GM23338 (cell line): ENCODE measurements around the gene PSKH1. TPM values are rescaled to one million over a fixed set of nuclear protein-coding genes. Genes with fewer than 3 reads are reported as not detected.

ENCODE experiments used
- ATAC-seq: fragments of 200-7000 bp; cut with Tn5 transposase; 3 replicates; pipeline ENCODE4 v1.9.1; 2020
- DNase-seq: peaks from one replicate; pipeline ENCODE4 v3.0.0-alpha.2; 2015; ENCODE audit warnings: low spot score
- H2AFZ ChIP-seq: fragments of 200-600 bp; sonication (generic); 2 replicates; pipeline ENCODE4 v1.8.0; 2016; ENCODE audit warnings: antibody characterized with exemption, mild to moderate bottlenecking, moderate library complexity
- H3F3A ChIP-seq: fragments of 200-600 bp; sonication (generic); replicated peaks from 2 replicates; pipeline ENCODE4 v1.8.0; 2017; ENCODE audit warnings: antibody characterized with exemption, mixed run types, low read depth
- H3K27ac ChIP-seq: fragments of 200-600 bp; sonication (generic); 2 replicates; pipeline ENCODE4 v1.6.1; 2016; ENCODE audit warnings: low read depth
- H3K27me3 ChIP-seq: fragments of 200-600 bp; sonication (generic); 2 replicates; pipeline ENCODE4 v1.8.0; 2016; ENCODE audit warnings: mild to moderate bottlenecking, mixed run types, moderate library complexity; ENCODE audit not compliant: insufficient read depth
- H3K36me3 ChIP-seq: fragments of 200-600 bp; sonication (generic); 2 replicates; pipeline ENCODE4 v1.8.0; 2016; ENCODE audit warnings: mild to moderate bottlenecking; ENCODE audit not compliant: insufficient read depth
- H3K4me1 ChIP-seq: fragments of 200-600 bp; sonication (generic); 2 replicates; pipeline ENCODE4 v1.8.0; 2016; ENCODE audit warnings: mild to moderate bottlenecking, moderate library complexity; ENCODE audit not compliant: insufficient read depth
- H3K4me2 ChIP-seq: fragments of 200-600 bp; sonication (generic); 2 replicates; pipeline ENCODE4 v1.7.1; 2017; ENCODE audit warnings: mixed run types
- H3K4me3 ChIP-seq: fragments of 200-600 bp; sonication (generic); 2 replicates; pipeline ENCODE4 v1.6.1; 2016; ENCODE audit warnings: mixed run types
- H3K79me2 ChIP-seq: fragments of 200-600 bp; sonication (generic); replicated peaks from 2 replicates; pipeline ENCODE4 v1.8.0; 2017; ENCODE audit warnings: mild to moderate bottlenecking; ENCODE audit not compliant: insufficient read depth
- H3K9me2 ChIP-seq: fragments of 200-600 bp; sonication (generic); 2 replicates; pipeline ENCODE4 v1.8.0; 2017; ENCODE audit not compliant: insufficient read depth
- H4K20me1 ChIP-seq: fragments of 200-600 bp; sonication (generic); replicated peaks from 2 replicates; pipeline ENCODE4 v1.8.0; 2017; ENCODE audit warnings: mild to moderate bottlenecking; ENCODE audit not compliant: insufficient read depth
- H3K27ac Mint-ChIP-seq: 2 replicates; pipeline ENCODE4 v1.8.0; 2020; ENCODE audit warnings: inconsistent platforms, mild to moderate bottlenecking, moderate library complexity, mixed read lengths
- H3K27me3 Mint-ChIP-seq: 3 replicates; pipeline ENCODE4 v1.8.0; 2022; ENCODE audit warnings: low read depth, mild to moderate bottlenecking, moderate library complexity, mixed read lengths, inconsistent platforms; ENCODE audit not compliant: insufficient read depth, poor library complexity
- H3K36me3 Mint-ChIP-seq: 3 replicates; pipeline ENCODE4 v1.8.0; 2021; ENCODE audit warnings: low read depth, mild to moderate bottlenecking, inconsistent platforms, moderate library complexity, mixed read lengths
- H3K4me1 Mint-ChIP-seq: 3 replicates; pipeline ENCODE4 v1.8.0; 2020; ENCODE audit warnings: mild to moderate bottlenecking, inconsistent platforms, mixed read lengths
- H3K4me3 Mint-ChIP-seq: 3 replicates; pipeline ENCODE4 v1.8.0; 2021; ENCODE audit warnings: moderate library complexity, mild to moderate bottlenecking, inconsistent platforms, mixed read lengths
- H3K9me3 Mint-ChIP-seq: 3 replicates; pipeline ENCODE4 v1.8.0; 2020; ENCODE audit warnings: moderate library complexity, mild to moderate bottlenecking, inconsistent platforms, mixed read lengths
- EZH2 ChIP-seq: fragments of 200-600 bp; sonication (generic); IDR thresholded peaks from one replicate; pipeline ENCODE4 v1.8.0; 2017; ENCODE audit warnings: antibody characterized with exemption, mild to moderate bottlenecking, low read depth; ENCODE audit not compliant: unreplicated experiment
- JUNB ChIP-seq: IDR thresholded peaks from one replicate; pipeline ENCODE4 v1.6.1; 2016; ENCODE audit warnings: antibody characterized with exemption; ENCODE audit not compliant: unreplicated experiment
- polyA plus RNA-seq: library from polyadenylated mRNA; unstranded; fragments of >200 nt; fragmentation: Nextera tagmentation; extraction: Ambion mirVana; gene quantifications from 2 replicates; pipeline ENCODE4 v1.2.1, GENCODE V29; 2016
- small RNA-seq: library from RNA; depleted of rRNA; stranded (forward); fragments of <200 nt; gene quantifications from one replicate; pipeline ENCODE3, GENCODE V24; 2014; ENCODE audit warnings: low replicate concordance
- total RNA-seq: library from RNA; depleted of rRNA; stranded (reverse); fragments of >200 nt; shearing (Covaris generic); gene quantifications from 2 replicates; pipeline ENCODE4 v1.2.3, GENCODE V29; 2014; rRNA removed

Gene PSKH1
- total and polyA plus RNA-seq, 2 experiments from 2014 or later, result 14.3 to 23.9 TPM

DNA sequence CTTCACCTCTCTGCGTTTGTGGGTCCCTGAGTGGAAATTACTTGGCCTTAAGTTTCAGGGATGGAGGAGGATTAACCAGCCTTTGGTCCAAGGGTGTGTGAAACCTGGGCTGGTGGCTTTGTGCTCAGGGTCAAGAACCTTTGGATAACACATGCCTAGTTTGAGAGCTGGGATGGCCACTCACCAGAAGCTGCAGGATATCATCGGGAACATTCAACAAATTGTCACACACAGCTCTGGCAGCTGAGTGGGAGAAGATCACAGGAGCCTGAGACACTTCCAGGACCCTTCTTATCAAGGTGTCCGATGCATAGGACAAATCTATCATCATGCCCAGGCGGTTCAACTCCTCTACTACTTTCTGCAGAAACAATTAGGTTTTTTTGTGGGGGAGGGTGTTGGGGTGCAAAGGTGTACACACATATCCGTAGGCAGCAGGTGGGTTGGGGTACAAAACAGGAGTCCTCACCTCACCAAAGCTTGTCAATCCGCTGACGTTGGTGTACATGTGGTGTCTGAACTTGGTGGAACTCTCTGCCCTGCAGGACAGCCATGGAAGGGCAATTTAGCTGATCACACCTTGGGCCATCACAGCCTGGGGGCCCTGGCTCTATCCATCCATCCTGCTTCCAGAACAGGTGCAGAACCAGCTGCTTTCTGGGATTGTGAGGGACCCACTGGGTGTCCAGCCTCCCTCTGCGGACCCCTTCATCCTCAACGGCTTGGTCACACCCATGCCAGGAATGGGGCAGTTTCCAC, 84.6 kb downstream of the PSKH1 start:
- H3K36me3 Mint-ChIP-seq, result no peaks in the 10 kb centered on the region
- H3K9me2 ChIP-seq, result no peaks in the 10 kb centered on the region
- no peak overlapping the region for H3K4me3 Mint-ChIP-seq
- TF ChIP-seq JUNB, result no peak
- TF ChIP-seq EZH2, result no peak
- H2AFZ ChIP-seq, result no peak overlapping the region
- no peak overlapping the region for H3K4me3 ChIP-seq
- DNase-seq (no peak), ATAC-seq (no peak)
- H3K4me1 ChIP-seq, result no peaks in the 10 kb centered on the region
- H3K27me3 ChIP-seq, result no peaks in the 10 kb centered on the region
- no peak overlapping the region for H3K4me2 ChIP-seq
- H3K4me1 Mint-ChIP-seq, result no peaks in the 10 kb centered on the region; the same call in 2 of the 3 replicates
- H3K9me3 Mint-ChIP-seq, result peaks cover 3% of the 10 kb centered on the region
- no peaks in the 10 kb centered on the region for H4K20me1 ChIP-seq
- peaks cover 9% of the 10 kb centered on the region for H3K27me3 Mint-ChIP-seq
- no peak overlapping the region for H3K27ac ChIP-seq
- H3F3A ChIP-seq, result no peaks in the 10 kb centered on the region
- H3K27ac Mint-ChIP-seq, result no peak overlapping the region
- no peaks in the 10 kb centered on the region for H3K36me3 ChIP-seq
- no peaks in the 10 kb centered on the region for H3K79me2 ChIP-seq

Small RNA genes within 50 kb of the gene (small RNA-seq; reads per million reads assigned to genes)
- gene AC040162.2 (not detected), gene NRN1L (not detected)

Other genes starting within 250 kb of the PSKH1 start
- 14.0 and 17.4 TPM in 2 replicates for gene CARMIL2, start 248.1 kb upstream of the PSKH1 start, total RNA-seq
- gene CARMIL2, start 248.1 kb upstream of the PSKH1 start, polyA plus RNA-seq, result 17.4 and 23.4 TPM in 2 replicates
- gene ACD, start 233.0 kb upstream of the PSKH1 start, total RNA-seq, result 51.7 and 56.9 TPM in 2 replicates
- 38.7 and 41.3 TPM in 2 replicates for gene ACD, start 233.0 kb upstream of the PSKH1 start, polyA plus RNA-seq
- gene PARD6A, start 232.3 kb upstream of the PSKH1 start, total RNA-seq, result 15.1 and 15.7 TPM in 2 replicates
- gene PARD6A, start 232.3 kb upstream of the PSKH1 start, polyA plus RNA-seq, result 9.1 and 11.1 TPM in 2 replicates
- gene ENKD1, start 226.5 kb upstream of the PSKH1 start, total RNA-seq, result 10.2 and 11.6 TPM in 2 replicates
- gene ENKD1, start 226.5 kb upstream of the PSKH1 start, polyA plus RNA-seq, result 10.1 and 11.8 TPM in 2 replicates
- 0.87 and 8.2 TPM in 2 replicates for gene C16orf86, start 226.4 kb upstream of the PSKH1 start, total RNA-seq
- gene C16orf86, start 226.4 kb upstream of the PSKH1 start, polyA plus RNA-seq, result 0.90 and 1.1 TPM in 2 replicates
- gene GFOD2, start 173.9 kb upstream of the PSKH1 start, total RNA-seq, result 27.5 and 34.3 TPM in 2 replicates
- gene GFOD2, start 173.9 kb upstream of the PSKH1 start, polyA plus RNA-seq, result 16.5 and 19.3 TPM in 2 replicates
- gene RANBP10, start 86.7 kb upstream of the PSKH1 start, total RNA-seq, result 9.0 and 9.2 TPM in 2 replicates
- gene RANBP10, start 86.7 kb upstream of the PSKH1 start, polyA plus RNA-seq, result 13.6 and 18.0 TPM in 2 replicates
- 2.4 TPM in 1 of 2 replicates, not detected in the other for gene TSNAXIP1, start 86.4 kb upstream of the PSKH1 start, total RNA-seq
- 0.97 and 1.4 TPM in 2 replicates for gene TSNAXIP1, start 86.4 kb upstream of the PSKH1 start, polyA plus RNA-seq
- gene THAP11, start 50.9 kb upstream of the PSKH1 start, total RNA-seq, result 102 and 115 TPM in 2 replicates
- 37.3 and 39.5 TPM in 2 replicates for gene THAP11, start 50.9 kb upstream of the PSKH1 start, polyA plus RNA-seq
- 158 and 321 TPM in 2 replicates for gene NUTF2, start 46.3 kb upstream of the PSKH1 start, total RNA-seq
- 373 and 391 TPM in 2 replicates for gene NUTF2, start 46.3 kb upstream of the PSKH1 start, polyA plus RNA-seq
- gene CENPT, start 45.6 kb upstream of the PSKH1 start, total RNA-seq, result 31.8 and 55.4 TPM in 2 replicates
- 59.2 and 63.8 TPM in 2 replicates for gene CENPT, start 45.6 kb upstream of the PSKH1 start, polyA plus RNA-seq
- 74.2 and 98.5 TPM in 2 replicates for gene EDC4, start 20.2 kb upstream of the PSKH1 start, total RNA-seq
- gene EDC4, start 20.2 kb upstream of the PSKH1 start, polyA plus RNA-seq, result 34.8 and 39.6 TPM in 2 replicates
- gene NRN1L, start 8.4 kb upstream of the PSKH1 start, total RNA-seq, result 13.8 and 14.0 TPM in 2 replicates
- gene NRN1L, start 8.4 kb upstream of the PSKH1 start, polyA plus RNA-seq, result 26.1 and 33.8 TPM in 2 replicates
- 1.6 and 8.0 TPM in 2 replicates for gene CTRL, start 38.6 kb downstream of the PSKH1 start, total RNA-seq
- 12.8 and 13.0 TPM in 2 replicates for gene CTRL, start 38.6 kb downstream of the PSKH1 start, polyA plus RNA-seq
- 27.5 and 35.0 TPM in 2 replicates for gene PSMB10, start 43.6 kb downstream of the PSKH1 start, total RNA-seq
- 114 and 129 TPM in 2 replicates for gene PSMB10, start 43.6 kb downstream of the PSKH1 start, polyA plus RNA-seq
- gene LCAT, start 50.9 kb downstream of the PSKH1 start, total RNA-seq, result 17.6 and 18.9 TPM in 2 replicates
- 12.4 and 13.7 TPM in 2 replicates for gene LCAT, start 50.9 kb downstream of the PSKH1 start, polyA plus RNA-seq
- gene SLC12A4, start 75.4 kb downstream of the PSKH1 start, total RNA-seq, result 53.0 and 56.7 TPM in 2 replicates
- gene SLC12A4, start 75.4 kb downstream of the PSKH1 start, polyA plus RNA-seq, result 17.6 and 19.9 TPM in 2 replicates
- 7.9 and 18.4 TPM in 2 replicates for gene DPEP3, start 87.2 kb downstream of the PSKH1 start, total RNA-seq
- gene DPEP3, start 87.2 kb downstream of the PSKH1 start, polyA plus RNA-seq, result 8.8 and 11.1 TPM in 2 replicates
- gene DPEP2, start 106.2 kb downstream of the PSKH1 start, total RNA-seq, result not detected in 2 replicates
- 0.09 TPM in 1 of 2 replicates, not detected in the other for gene DPEP2, start 106.2 kb downstream of the PSKH1 start, polyA plus RNA-seq
- not detected in 2 replicates for gene DPEP2NB, start 122.7 kb downstream of the PSKH1 start, total RNA-seq
- 0.19 TPM in 1 of 2 replicates, not detected in the other for gene DPEP2NB, start 122.7 kb downstream of the PSKH1 start, polyA plus RNA-seq
- gene DDX28, start 130.0 kb downstream of the PSKH1 start, total RNA-seq, result 18.0 and 23.8 TPM in 2 replicates
- 11.9 and 12.2 TPM in 2 replicates for gene DDX28, start 130.0 kb downstream of the PSKH1 start, polyA plus RNA-seq
- 22.4 and 26.4 TPM in 2 replicates for gene DUS2, start 130.0 kb downstream of the PSKH1 start, total RNA-seq
- gene DUS2, start 130.0 kb downstream of the PSKH1 start, polyA plus RNA-seq, result 12.8 and 13.3 TPM in 2 replicates
- gene NFATC3, start 192.1 kb downstream of the PSKH1 start, total RNA-seq, result 34.5 and 40.9 TPM in 2 replicates
- gene NFATC3, start 192.1 kb downstream of the PSKH1 start, polyA plus RNA-seq, result 9.2 and 9.3 TPM in 2 replicates